Measurements from ENCODE around the gene CPXM1.
"Not testable (repeated sequence)": the region's sequence is repeated elsewhere in the genome, so short reads cannot be mapped to it uniquely, and the experiment has no call there.

Gene CPXM1

GRCh38 chr20:2820896-2821869 lies 20.8 kb upstream of the CPXM1 start:
- DNase-seq (ENCODE audit: low spot score) = no peak

DNA sequence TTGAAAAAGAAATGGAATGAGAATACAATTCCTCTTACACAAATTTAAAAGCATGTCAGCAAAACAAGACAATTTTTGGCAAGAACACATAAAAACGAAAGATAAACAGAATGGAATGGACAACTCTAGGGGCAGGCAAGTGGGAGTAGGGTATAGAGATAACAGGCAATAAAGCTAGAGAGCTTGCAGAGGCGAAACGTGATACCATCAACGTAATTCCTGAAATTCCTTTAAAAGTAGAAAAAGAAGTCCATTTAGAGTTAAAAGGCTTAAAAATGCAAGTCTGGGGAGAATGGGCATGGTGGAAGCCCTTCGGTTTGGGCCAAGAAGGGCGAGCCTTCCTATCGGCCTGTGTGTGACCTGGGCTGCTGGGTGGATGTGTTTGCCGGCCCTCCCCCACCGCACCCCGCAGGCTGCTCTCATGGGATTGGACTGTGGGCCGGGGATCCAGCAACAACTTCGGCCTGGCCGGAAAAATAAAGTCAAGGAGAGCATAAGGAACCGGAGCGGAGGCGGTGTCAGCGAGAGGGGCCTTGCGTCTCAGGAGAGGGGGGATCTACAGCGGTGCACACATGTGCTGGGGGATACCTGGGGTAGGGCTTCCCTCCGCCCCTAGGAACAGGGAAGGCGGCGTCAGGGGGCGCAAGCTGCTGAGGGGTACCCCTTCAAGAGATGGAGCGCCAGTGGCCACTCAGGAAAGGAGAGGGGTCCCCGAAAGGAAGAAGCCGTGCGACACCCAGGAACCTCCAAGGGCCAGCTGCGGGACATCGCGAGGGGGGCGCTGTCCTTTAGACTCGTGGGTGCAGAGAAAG lies 19.9 kb upstream of the CPXM1 start:
- DNase-seq (ENCODE audit: low spot score) = no peak

- no peak for DNase-seq (ENCODE audit: low spot score)
Measured at GRCh38 chr20:2817891-2818595, 17.6 kb upstream of the CPXM1 start.

DNA sequence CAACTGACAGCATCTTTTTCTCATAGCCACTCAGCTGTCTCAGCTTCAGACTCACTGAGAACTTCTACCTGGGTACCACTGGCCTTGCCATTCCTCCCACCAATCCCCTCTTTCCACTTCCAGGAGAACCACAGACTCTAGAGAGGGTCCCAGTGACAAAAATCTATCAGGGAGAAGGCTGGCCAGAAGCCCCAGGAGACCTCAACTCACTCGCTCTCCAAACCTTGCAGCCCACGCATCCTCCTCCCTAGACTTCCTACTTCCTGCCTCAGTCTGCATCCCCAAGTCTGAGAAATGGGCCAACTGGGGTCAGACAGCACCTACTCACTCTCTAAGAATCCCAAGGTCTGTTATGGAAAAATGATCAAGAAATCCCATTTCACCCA lies 16.9 kb upstream of the CPXM1 start:
- no peak for DNase-seq (ENCODE audit: low spot score)

DNA sequence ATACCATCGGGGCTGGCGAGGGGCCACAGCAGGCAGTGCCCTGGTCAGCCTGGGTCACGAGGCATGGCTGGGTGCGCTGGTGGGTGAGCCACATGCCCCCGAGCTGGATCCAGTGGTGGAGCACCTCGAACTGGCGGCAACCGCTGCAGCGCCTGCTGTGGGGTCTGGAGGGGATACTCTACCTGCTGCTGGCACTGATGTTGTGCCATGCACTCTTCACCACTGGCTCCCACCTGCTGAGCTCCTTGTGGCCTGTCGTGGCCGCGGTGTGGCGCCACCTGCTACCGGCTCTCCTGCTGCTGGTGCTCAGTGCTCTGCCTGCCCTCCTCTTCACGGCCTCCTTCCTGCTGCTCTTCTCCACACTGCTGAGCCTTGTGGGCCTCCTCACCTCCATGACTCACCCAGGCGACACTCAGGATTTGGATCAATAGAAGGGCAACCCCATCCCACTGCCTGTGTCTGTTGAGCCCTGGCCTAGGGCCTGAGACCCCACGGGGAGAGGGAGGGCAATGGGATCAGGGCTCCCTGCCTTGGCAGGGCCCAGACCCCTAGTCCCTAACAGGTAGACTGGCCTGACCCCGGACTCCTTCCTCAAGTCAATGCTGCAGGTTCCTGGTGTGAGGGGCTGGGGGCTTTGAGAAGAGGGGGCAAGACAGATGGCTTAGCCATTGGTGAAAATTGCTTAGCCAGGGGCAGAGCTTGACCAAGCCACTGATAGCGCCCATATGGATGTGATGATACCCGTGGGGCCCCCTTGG lies 16.3 kb upstream of the CPXM1 start:
- DNase-seq (ENCODE audit: low spot score) = peak; percentile 80

DNA sequence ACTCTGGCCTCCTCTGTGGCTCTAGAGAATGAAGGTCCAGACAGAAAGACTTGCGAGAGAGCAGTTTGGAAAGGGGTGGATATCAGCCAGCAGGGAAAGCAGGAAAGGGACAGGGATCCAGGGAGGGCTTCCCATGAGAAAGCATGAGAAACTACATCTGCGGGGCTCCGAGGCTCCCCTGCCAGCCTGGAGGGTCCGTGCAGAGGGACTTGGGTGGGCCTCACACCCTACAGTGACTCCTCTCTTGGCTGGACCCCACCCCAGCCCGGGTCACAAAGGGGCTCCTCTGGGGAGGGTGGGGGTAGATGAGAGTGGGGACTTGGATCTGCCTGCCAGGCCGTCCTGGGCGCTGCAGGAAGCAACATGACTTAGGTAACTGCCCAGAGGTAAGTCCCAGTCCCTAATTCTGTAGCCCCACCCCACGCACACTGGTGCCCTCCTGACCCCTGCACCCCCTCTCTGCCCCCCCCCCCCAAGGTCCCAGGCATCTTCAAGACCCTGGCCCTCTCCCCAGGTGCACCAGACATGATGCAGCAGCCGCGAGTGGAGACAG lies 15.7 kb upstream of the CPXM1 start, which contains the start of gene TMEM239:
TMEM239 (plus strand) TSS at position 335 of the 553 bp plus-strand sequence; CDS start at position 526, 191 bp downstream.
- no peak for DNase-seq (ENCODE audit: low spot score)

- no peak for DNase-seq (ENCODE audit: low spot score)
Measured at GRCh38 chr20:2815242-2815900, 14.9 kb upstream of the CPXM1 start.

DNA sequence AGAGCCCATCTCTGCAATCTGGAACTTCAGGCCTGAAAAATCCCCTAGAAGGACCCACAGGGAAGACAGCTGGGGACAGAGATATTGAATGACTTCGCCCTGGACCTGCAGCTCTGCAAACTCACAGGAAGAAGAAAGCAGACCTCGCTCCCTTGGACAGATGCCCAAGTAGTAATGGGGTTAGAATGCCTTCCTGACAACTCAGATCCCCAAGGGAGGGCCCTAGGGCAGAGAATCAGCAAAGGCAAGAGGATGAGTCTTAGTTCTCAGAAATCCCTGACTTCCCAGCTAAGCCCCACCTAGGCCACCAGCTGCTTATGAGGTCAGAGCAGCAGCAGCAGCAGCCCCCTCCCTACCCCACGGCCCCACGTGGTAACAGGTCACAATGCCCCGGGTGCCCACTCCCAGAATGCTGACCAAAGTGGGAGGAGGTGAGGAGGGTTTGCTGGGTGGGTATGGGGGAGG lies 14.2 kb upstream of the CPXM1 start, which contains the start of gene C20orf141:
C20orf141 (plus strand) TSS at position 401 of the 465 bp plus-strand sequence. CDS start 198 bp downstream, outside the sequence.
- no peak for DNase-seq (ENCODE audit: low spot score)

DNA sequence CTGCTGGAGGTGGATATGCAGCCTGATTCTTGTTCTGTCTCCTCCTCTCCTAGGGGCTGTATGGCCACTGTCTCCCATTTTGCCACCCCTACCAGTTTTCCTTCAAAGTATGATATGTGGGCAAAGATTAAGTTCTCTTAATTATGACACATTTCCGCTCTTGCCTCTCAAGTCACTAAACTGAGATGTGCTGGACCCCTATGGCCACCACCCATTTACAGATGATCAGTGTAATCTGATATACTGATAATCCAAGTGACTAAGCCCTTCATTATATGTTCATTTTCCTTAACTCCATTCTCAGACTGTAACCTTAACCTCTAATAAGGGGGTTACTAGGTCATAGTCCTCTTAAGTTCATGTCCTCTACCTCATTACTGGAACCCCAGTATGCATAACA lies 13.6 kb upstream of the CPXM1 start:
- no peak for DNase-seq (ENCODE audit: low spot score)

DNA sequence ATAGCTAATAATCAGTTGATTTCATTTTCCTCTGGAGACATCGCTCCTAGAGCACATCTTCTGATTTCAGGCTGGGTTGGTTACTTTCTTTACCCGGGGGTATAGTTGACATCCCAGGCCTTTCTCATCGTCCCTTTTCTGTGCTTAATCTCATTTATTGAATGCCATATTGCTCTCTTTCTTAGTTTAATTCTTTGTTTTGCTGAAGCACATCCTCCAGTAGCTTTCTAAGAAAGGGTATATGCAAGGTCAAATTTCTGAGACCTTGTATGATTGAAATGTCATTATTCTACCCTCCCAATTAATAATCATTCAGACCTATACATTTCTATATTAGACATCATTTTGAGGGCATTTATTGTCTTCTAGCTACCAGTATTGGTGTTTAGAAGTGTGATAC lies 11.8 kb upstream of the CPXM1 start:
- no peak for DNase-seq (ENCODE audit: low spot score)

DNA sequence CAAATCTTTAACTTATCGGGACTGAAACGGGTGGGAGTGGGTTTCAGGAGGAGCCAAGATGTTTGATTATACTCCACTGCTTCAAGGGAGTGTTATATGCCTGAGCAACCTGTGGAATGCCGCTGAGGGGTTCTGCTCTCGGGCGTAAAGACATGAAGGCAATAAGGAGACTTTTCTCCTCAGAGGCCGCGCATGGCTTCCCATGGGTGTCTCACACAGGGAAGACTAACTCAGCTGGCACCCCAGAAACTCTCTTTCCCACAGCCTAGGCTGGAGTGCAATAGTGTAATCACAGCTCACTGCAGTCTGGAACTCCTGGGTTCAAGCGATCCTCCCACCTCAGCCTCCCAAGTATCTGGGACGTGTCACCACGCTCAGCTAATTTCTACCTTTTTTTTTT lies 9.3 kb upstream of the CPXM1 start:
- DNase-seq (ENCODE audit: low spot score) = no peak

- not testable (repeated sequence) for DNase-seq (ENCODE audit: low spot score)
Measured at GRCh38 chr20:2807929-2808328, 7.5 kb upstream of the CPXM1 start.

DNA sequence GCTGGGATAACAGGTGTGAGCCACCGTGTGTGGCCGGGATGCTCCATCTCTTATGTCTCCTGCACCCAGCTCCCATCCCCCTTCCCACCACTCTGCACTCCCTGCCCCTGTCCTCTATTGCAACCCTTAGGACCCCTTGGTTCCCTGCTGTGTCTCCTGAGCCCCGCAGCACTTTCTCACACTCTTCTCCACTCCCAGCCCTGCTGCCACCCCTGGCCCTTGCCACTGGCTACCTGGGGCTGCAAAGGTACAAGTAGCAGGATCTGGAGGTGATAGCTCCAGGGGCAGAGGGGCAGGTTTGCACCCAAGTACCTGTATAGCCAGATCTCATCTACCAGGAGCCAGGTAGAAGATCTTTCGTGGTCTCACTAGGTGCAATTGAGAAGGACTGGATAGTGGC lies 6.6 kb upstream of the CPXM1 start:
- no peak for DNase-seq (ENCODE audit: low spot score)

- no peak for DNase-seq (ENCODE audit: low spot score)
Measured at GRCh38 chr20:2806351-2806701, 5.9 kb upstream of the CPXM1 start.

GRCh38 chr20:2805689-2806350 lies 5.4 kb upstream of the CPXM1 start:
- DNase-seq (ENCODE audit: low spot score) = no peak

DNA sequence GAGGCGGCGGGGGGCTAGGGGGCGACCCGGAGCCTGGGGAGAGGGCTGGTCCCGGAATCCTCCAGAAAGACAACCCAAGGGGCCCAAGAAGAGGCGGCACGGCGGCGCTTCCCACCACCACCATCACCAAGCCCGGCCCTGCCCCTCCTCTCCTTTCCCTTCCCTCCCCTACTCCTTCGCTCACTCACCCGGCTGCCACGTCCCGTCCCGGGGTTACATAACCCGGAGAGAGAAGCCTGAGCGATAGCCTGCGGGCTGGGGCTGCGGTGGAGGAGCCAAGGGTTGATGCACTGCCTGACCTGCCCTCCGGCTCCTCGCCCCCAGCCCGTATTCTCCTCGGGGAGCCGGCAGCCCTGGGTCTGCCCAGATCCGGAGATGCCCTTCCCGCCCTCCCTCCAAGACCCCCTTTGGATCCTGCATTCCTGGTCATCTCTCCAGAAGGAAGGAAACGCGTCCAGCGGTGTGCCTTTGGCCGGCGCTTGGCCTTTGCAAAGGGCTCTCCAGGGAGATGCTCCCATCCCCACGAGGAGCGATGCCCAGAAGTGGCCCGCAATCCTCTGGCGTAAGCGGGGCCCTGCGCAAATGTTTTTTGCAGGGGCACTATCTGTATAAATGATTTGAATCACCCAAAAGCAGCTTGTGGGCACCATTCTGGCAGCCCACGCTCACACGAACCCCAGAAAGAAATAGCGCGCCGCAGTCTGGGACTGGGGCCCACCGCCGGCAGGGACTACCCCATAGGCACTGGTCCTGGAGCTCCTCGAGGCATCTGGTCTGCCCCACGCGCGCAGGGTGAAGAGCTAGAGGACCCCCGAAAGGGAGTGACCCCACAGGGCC lies 4.6 kb upstream of the CPXM1 start:
- DNase-seq (ENCODE audit: low spot score) = no peak

DNA sequence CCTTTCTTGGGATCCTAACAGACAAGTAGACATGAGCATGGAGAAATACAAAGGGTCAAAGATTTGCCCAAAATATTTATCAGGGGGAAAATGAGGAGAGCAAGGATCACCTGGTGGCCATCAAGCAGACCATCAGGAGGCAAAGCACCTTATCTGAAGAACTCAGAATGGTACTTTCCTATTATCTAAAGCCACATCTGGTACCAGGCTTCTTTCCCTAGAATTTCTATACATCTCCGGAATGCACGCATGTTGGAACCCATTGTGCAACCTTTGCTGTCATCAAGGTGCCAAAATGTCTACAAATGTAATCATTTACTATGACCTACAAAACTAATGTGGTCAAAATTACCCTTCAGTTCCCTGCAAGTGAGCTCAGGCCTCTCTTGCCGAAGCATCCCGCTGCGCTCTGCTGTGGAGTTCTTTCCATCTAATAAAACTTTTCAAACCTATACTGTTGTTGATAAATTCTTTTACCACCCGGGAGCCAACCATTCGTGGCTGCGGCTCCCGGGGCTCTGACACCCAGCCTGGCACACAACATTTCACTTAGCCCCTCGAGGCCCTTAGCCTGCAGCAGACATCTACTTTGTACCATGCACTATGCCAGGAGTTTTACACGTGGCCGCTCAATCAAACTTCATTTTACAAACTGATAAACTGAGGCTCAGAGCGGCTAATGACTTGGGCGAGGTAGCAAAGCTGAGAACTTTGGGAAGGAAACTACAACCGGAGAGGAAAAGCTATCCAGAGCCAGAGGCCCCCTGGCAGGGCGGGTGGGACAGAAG lies 3.8 kb upstream of the CPXM1 start:
- no peak for DNase-seq (ENCODE audit: low spot score)

GRCh38 chr20:2801286-2801728 lies 880 bp upstream of the CPXM1 start:
- no peak for DNase-seq (ENCODE audit: low spot score)

All from HuH-7 (cell line).